Vagina (tissue), 2 donors: ENCODE data around the gene RFLNA.

Experiments
- CTCF ChIP-seq, 3 experiments: fragments of 450-650 bp in 2 of 3; fragments of 200-600 bp in 1 of 3; sonication (generic) in 1 of 3; IDR thresholded peaks; one replicate each; pipeline ENCODE4 v1.5.1; 2017 to 2019; ENCODE audit warnings: antibody characterized with exemption in 3 of 3, mild to moderate bottlenecking in 2 of 3, moderate library complexity in 2 of 3
- POLR2AphosphoS5 ChIP-seq, 2 donors: sonication (generic); formaldehyde crosslinking; IDR thresholded peaks; one replicate each; pipeline ENCODE4 v1.9.0; 2017; ENCODE audit warnings: antibody characterized with exemption in 2 of 2, mild to moderate bottlenecking in 2 of 2, low read depth in 1 of 2; ENCODE audit not compliant: insufficient read depth in 1 of 2

- no peak for TF ChIP-seq CTCF (IDR thresholded peaks at IDR 0.05)
- no peak for TF ChIP-seq POLR2AphosphoS5 (IDR thresholded peaks at IDR 0.05; ENCODE audit: insufficient read depth in 1 of 2, low read depth in 1 of 2)
Measured at GRCh38 chr12:124279315-124279714, 15.6 kb upstream of the RFLNA start.
